Trophoblast cell (in vitro differentiated cells and primary cell): ENCODE results near the gene SLC12A8.

Experiments
- DNase-seq, 2 donors: peaks; one replicate each; pipeline ENCODE4 v3.0.0-alpha.2; 2016
- H2AFZ ChIP-seq: 2 replicates; pipeline ENCODE4 v1.6.1; 2013; ENCODE audit warnings: low read length, moderate library complexity, mild to moderate bottlenecking; ENCODE audit not compliant: insufficient read depth, poor library complexity
- H2AK5ac ChIP-seq: 2 replicates; pipeline ENCODE4 v1.6.1; 2013; ENCODE audit warnings: mild to moderate bottlenecking, low read length
- H2BK120ac ChIP-seq: 2 replicates; pipeline ENCODE4 v1.6.1; 2013; ENCODE audit warnings: low read length, mild to moderate bottlenecking, moderate library complexity; ENCODE audit not compliant: insufficient read depth, poor library complexity
- H2BK12ac ChIP-seq: 2 replicates; pipeline ENCODE4 v1.6.1; 2013; ENCODE audit warnings: mild to moderate bottlenecking, low read length, moderate library complexity
- H2BK5ac ChIP-seq: 2 replicates; pipeline ENCODE4 v1.6.1; 2013; ENCODE audit warnings: low read length, low read depth, moderate library complexity, mild to moderate bottlenecking; ENCODE audit not compliant: poor library complexity
- H3K14ac ChIP-seq: 2 replicates; pipeline ENCODE4 v1.6.1; 2013; ENCODE audit warnings: mild to moderate bottlenecking, low read length
- H3K18ac ChIP-seq: 2 replicates; pipeline ENCODE4 v1.6.1; 2013; ENCODE audit warnings: mild to moderate bottlenecking, low read length
- H3K23ac ChIP-seq: 2 replicates; pipeline ENCODE4 v1.6.1; 2013; ENCODE audit warnings: low read length
- H3K27ac ChIP-seq: 2 replicates; pipeline ENCODE4 v1.5.1; 2013; ENCODE audit warnings: low read depth, mild to moderate bottlenecking, inconsistent platforms, low read length, moderate library complexity
- H3K27me3 ChIP-seq: 2 replicates; pipeline ENCODE4 v1.6.1; 2013; ENCODE audit warnings: inconsistent platforms, mild to moderate bottlenecking, low read length, moderate library complexity; ENCODE audit not compliant: insufficient read depth
- H3K36me3 ChIP-seq, 2 experiments: 1 replicate in 1 of 2; 2 replicates in 1 of 2; pipeline ENCODE4 v1.6.1; 2013; ENCODE audit warnings: low read length in 2 of 2, mild to moderate bottlenecking in 2 of 2, moderate library complexity in 1 of 2; ENCODE audit not compliant: insufficient read depth in 2 of 2, control insufficient read depth in 1 of 2
- H3K4ac ChIP-seq: 2 replicates; pipeline ENCODE4 v1.6.1; 2013; ENCODE audit warnings: low read depth, mild to moderate bottlenecking, low read length, moderate library complexity
- H3K4me1 ChIP-seq, 2 experiments: 1 replicate in 1 of 2; 2 replicates in 1 of 2; pipeline ENCODE4 v1.6.1; 2013; ENCODE audit warnings: low read length in 2 of 2, mild to moderate bottlenecking in 2 of 2, moderate library complexity in 1 of 2; ENCODE audit not compliant: insufficient read depth in 2 of 2, control insufficient read depth in 1 of 2
- H3K4me2 ChIP-seq: 2 replicates; pipeline ENCODE4 v1.6.1; 2013; ENCODE audit warnings: inconsistent platforms, mild to moderate bottlenecking, low read length, moderate library complexity
- H3K4me3 ChIP-seq: 2 replicates; pipeline ENCODE4 v1.5.1; 2013; ENCODE audit warnings: mild to moderate bottlenecking, low read depth, low read length, inconsistent platforms
- H3K79me1 ChIP-seq: one replicate; pipeline ENCODE4 v1.6.1; 2013; ENCODE audit warnings: low read length
- H3K79me2 ChIP-seq: 2 replicates; pipeline ENCODE4 v1.6.1; 2013; ENCODE audit warnings: low read length, mild to moderate bottlenecking; ENCODE audit not compliant: control insufficient read depth, insufficient read depth, poor library complexity
- H3K9ac ChIP-seq: 2 replicates; pipeline ENCODE4 v1.6.1; 2013; ENCODE audit warnings: mild to moderate bottlenecking, low read length
- H3K9me3 ChIP-seq: 2 replicates; pipeline ENCODE4 v1.6.1; 2013; ENCODE audit warnings: low read depth, mild to moderate bottlenecking, control low read depth, inconsistent platforms, low read length; ENCODE audit not compliant: insufficient read depth
- H4K12ac ChIP-seq: 2 replicates; pipeline ENCODE4 v1.6.1; 2013; ENCODE audit warnings: low read depth, mild to moderate bottlenecking, low read length, moderate library complexity
- H4K8ac ChIP-seq: 2 replicates; pipeline ENCODE4 v1.6.1; 2013; ENCODE audit warnings: low read depth, mild to moderate bottlenecking, low read length, moderate library complexity
- H4K91ac ChIP-seq: one replicate; pipeline ENCODE4 v1.6.1; 2013; ENCODE audit warnings: low read depth, mild to moderate bottlenecking, low read length, moderate library complexity
- WGBS: extraction: QIAGEN DNeasy Blood & Tissue Kit; methylation state at CpG from one replicate; pipeline ENCODE4 v1.1.7; 2013; ENCODE audit warnings: missing lambda C conversion rate; ENCODE audit not compliant: insufficient read length, insufficient coverage; ENCODE audit errors: extremely low coverage; 5-methylcytosine and 5-hydroxymethylcytosine counted together

The SLC12A8 gene

DNA sequence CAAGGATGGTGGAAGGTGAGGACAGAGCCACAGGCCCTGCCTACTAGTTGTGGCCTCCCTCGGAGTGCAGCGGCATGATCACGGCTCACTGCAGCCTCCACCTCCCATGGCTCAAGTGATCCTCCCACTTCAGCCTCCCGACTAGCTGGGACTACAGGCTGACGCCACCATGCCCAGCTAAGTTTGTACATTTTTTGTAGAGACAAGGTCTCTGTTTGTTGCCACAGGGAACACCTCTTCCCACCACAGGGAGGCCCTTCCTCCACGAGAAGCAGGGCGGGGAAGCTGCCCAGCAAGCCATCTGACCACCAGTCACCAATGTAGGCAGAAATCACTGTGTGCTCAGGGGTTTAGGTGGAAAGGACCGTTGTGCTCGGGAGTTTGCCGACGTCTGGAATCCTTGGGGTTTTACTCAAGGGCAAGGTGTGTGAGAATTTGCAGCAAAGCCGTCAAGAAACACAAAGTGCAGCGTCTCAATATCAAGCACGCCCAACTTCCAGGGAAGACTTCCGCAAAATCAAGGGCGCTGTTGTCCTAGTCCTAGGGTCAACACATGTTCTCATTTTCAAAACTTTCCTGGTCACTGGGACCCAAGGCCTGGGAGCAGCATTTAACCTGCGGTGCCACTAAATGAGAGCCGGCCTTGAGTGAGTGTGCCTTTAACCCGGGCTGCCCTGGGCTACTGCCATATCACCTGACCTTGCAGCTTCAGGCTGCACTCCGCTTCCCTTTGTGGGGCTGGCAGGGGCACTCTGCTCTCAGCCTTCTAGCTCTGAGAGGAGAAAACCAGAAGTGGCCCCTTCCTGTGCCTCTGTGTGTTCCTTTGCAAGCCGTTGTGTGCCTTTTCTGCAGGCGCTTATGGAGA lies 65.7 kb downstream of the SLC12A8 start:
- no peaks in the 10 kb centered on the region for H3K27me3 ChIP-seq
- H4K91ac ChIP-seq: no peak overlapping the region
- no CpG with 5 or more reads among the region's 22 CpGs for WGBS
- DNase-seq: no peak
- H2BK12ac ChIP-seq: no peak overlapping the region
- H4K12ac ChIP-seq: no peak overlapping the region
- no peak overlapping the region for H2BK5ac ChIP-seq
- H3K4me1 ChIP-seq: peaks cover 21 to 24% of the 10 kb centered on the region in 2 experiments
- H3K4ac ChIP-seq: no peak overlapping the region
- peaks cover 26% of the 10 kb centered on the region for H3K79me1 ChIP-seq
- H3K23ac ChIP-seq: no peak overlapping the region
- no peak overlapping the region for H3K18ac ChIP-seq
- peaks cover 6% of the 10 kb centered on the region for H3K9me3 ChIP-seq
- H2AFZ ChIP-seq: no peak overlapping the region
- H3K4me2 ChIP-seq: no peak overlapping the region
- H4K8ac ChIP-seq: no peak overlapping the region
- H3K27ac ChIP-seq: no peak overlapping the region
- peak overlapping the region; percentile 13 for H2BK120ac ChIP-seq
- no peaks in the 10 kb centered on the region for H3K36me3 ChIP-seq
- no peak overlapping the region for H2AK5ac ChIP-seq
- H3K79me2 ChIP-seq: peaks cover under 1% of the 10 kb centered on the region
- no peak overlapping the region for H3K14ac ChIP-seq
- no peak overlapping the region for H3K9ac ChIP-seq
- no peak overlapping the region for H3K4me3 ChIP-seq

DNA sequence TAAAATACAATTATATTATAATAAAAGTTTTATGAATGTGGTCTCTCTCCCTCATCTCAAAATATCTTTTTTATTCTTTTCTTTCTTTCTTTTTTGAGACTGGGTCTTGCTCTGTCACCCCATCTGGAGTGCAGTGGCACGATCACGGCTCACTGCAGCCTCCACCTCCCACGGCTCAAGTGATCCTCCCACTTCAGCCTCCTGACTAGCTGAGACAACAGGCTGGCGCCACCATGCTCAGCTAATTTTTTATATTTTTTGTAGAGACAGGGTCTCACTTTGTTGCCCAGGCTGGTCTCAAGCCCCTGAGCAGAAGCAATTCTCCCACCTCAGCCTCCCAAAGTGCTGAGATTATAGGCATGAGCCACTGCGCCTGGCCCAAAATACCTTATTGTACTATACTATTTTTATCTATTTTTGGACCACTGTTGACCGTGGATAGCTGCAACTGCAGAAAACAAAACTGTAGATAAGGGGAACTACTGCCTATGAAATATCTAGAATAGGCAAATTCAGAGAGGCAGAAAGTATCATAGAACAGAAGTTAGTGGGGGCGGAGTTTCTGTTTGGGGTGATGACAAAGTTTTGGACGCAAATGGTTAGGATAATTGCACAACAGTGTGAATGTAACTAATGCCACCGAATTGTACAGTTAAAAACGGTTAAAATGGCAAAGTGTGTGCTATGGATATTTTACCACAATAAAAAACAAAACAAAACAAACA lies 66.6 kb downstream of the SLC12A8 start:
- DNase-seq: no peak
- Histone ChIP-seq H3K23ac (no peak overlapping the region), H2AFZ (no peak overlapping the region), H3K14ac (no peak overlapping the region), H4K8ac (no peak overlapping the region), H3K79me2 (peaks cover 6% of the 10 kb centered on the region), H4K91ac (no peak overlapping the region), H3K79me1 (peaks cover 32% of the 10 kb centered on the region), H2AK5ac (no peak overlapping the region), H3K4me1 (peaks cover 29 to 31% of the 10 kb centered on the region in 2 experiments), H4K12ac (no peak overlapping the region), H3K4ac (no peak overlapping the region), H3K27ac (no peak overlapping the region), H3K27me3 (no peaks in the 10 kb centered on the region), H3K36me3 (no peaks in the 10 kb centered on the region), H2BK5ac (no peak overlapping the region), H3K18ac (no peak overlapping the region), H3K4me2 (no peak overlapping the region), H2BK120ac (no peak overlapping the region), H3K9ac (no peak overlapping the region), H3K4me3 (no peak overlapping the region), H2BK12ac (no peak overlapping the region), H3K9me3 (peaks cover 6% of the 10 kb centered on the region)
- WGBS: no CpG with 5 or more reads among the region's 10 CpGs

DNA sequence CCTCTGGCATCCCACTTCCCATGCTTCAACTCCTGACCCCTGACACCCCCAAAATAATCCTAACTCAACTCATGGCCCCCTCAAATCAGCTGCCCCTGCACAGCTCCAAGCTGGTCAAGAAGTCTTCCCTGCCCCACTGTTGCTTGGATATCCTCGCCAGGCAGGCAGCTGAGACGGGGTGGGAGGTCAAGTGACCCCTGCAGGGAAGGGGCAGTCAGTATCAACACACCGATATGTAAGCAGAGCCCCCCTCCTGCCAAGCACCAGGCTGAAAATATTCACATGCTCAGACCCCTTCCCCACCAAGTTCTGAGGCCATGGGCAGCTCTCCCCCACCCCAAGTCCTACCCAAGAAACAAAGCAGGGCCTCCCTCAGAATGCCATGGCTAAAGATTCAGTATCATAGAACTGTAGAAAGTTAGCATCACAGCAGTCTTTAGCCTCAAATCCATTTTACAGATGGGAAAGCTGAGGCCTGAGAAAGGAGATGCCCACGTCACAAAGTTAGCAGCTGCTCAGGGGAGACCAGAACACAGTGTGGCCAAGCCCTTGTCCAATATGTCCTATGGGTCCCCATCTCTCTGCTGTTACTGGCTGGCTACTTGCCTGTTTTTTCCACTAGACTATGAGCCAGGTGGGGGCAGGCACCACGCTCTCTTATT lies 67.8 kb downstream of the SLC12A8 start:
- Histone ChIP-seq H3K9me3 (peaks cover 6% of the 10 kb centered on the region), H3K27ac (no peak overlapping the region), H4K8ac (no peak overlapping the region), H4K12ac (no peak overlapping the region), H3K18ac (no peak overlapping the region), H3K36me3 (no peaks in the 10 kb centered on the region), H3K4me1 (peaks cover 32 to 38% of the 10 kb centered on the region in 2 experiments), H3K79me1 (peaks cover 38% of the 10 kb centered on the region), H3K4me3 (no peak overlapping the region), H2BK12ac (peak overlapping the region; percentile 34), H3K79me2 (peaks cover 6% of the 10 kb centered on the region), H2BK120ac (peak overlapping the region; percentile 5), H3K14ac (peak overlapping the region; percentile 10), H2BK5ac (no peak overlapping the region), H3K27me3 (no peaks in the 10 kb centered on the region), H3K4ac (no peak overlapping the region), H3K23ac (no peak overlapping the region), H2AFZ (no peak overlapping the region), H2AK5ac (peak overlapping the region; percentile 12), H3K4me2 (peak overlapping the region; percentile 35), H4K91ac (peak overlapping the region; percentile 28), H3K9ac (no peak overlapping the region)
- DNase-seq: no peak
- no CpG with 5 or more reads among the region's 5 CpGs for WGBS

DNA sequence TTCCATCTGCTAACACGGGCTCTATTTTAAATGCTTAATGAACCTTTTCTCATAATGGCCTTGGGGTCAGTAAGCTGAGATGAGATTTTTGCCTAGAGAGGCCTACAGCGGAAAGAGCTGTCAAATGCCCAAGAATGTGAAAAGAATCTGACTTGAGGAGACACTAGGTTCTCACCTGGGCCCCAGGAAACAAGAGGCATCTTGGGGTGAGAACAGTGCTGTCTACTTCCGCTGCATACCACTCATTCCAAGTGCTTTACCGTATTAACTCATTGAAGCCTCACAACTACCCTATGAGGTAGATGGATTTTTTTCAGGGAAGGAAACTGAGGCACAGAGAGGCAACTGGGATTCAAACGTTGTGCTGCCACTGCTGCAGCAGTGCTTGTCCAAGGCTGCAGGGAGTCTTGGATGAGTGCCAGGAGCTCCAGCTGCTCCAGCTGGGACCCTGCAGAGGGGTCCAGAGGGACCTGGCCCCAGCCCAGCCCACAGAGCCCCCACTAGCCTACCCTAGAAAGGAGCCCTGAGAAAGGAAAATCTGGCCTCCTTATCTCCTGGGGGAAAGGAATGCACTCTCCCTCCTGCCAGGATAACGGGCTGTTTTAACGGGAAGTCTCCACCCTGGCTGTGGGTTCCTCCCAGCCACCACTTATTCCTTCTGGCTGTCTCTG lies 68.4 kb downstream of the SLC12A8 start:
- no peak overlapping the region for H4K12ac ChIP-seq
- no peak overlapping the region for H3K9ac ChIP-seq
- H3K27ac ChIP-seq: peak overlapping the region; percentile 84
- peak overlapping the region; percentile 35 for H3K4me2 ChIP-seq
- H3K18ac ChIP-seq: no peak overlapping the region
- peak overlapping the region; percentile 27 for H2BK120ac ChIP-seq
- H3K79me1 ChIP-seq: peaks cover 43% of the 10 kb centered on the region
- no peaks in the 10 kb centered on the region for H3K36me3 ChIP-seq
- peak overlapping the region; percentile 28 for H4K91ac ChIP-seq
- H3K4ac ChIP-seq: no peak overlapping the region
- no peak overlapping the region for H3K14ac ChIP-seq
- H2AK5ac ChIP-seq: no peak overlapping the region
- peaks cover 6% of the 10 kb centered on the region for H3K9me3 ChIP-seq
- WGBS: no CpG with 5 or more reads among the region's 7 CpGs
- H3K27me3 ChIP-seq: no peaks in the 10 kb centered on the region
- no peak for DNase-seq
- H2AFZ ChIP-seq: no peak overlapping the region
- H4K8ac ChIP-seq: no peak overlapping the region
- H3K79me2 ChIP-seq: peaks cover 6% of the 10 kb centered on the region
- H3K4me1 ChIP-seq: peaks cover 32 to 39% of the 10 kb centered on the region in 2 experiments
- H3K23ac ChIP-seq: no peak overlapping the region
- peak overlapping the region; percentile 3 for H2BK5ac ChIP-seq
- peak overlapping the region; percentile 19 for H2BK12ac ChIP-seq
- no peak overlapping the region for H3K4me3 ChIP-seq
